Sigmoid colon (tissue), 4 donors: ENCODE data around the gene COMMD7.

ENCODE experiments used
- CTCF ChIP-seq, 4 experiments: fragments of 450-650 bp in 3 of 4; fragments of 200-600 bp in 1 of 4; IDR thresholded peaks; one replicate each; pipeline ENCODE4 v1.5.1; 2016 to 2019; ENCODE audit warnings: antibody characterized with exemption in 4 of 4, mild to moderate bottlenecking in 3 of 4, moderate library complexity in 2 of 4
- POLR2AphosphoS5 ChIP-seq, 4 donors: sonication (generic); formaldehyde crosslinking; IDR thresholded peaks; one replicate each; pipeline ENCODE4 v1.6.1; 2017; ENCODE audit warnings: antibody characterized with exemption in 4 of 4

GRCh38 chr20:32767418-32768198 is 24.3 kb upstream of the COMMD7 start:
- no peak for TF ChIP-seq CTCF (IDR thresholded peaks at IDR 0.05)
- TF ChIP-seq POLR2AphosphoS5 (IDR thresholded peaks at IDR 0.05), result no peak
